ENCODE measurements around the gene GRK3.

The GRK3 gene

GRCh38 chr22:25673713-25674112 lies 109.2 kb downstream of the GRK3 start:
- no peak overlapping the region for H3K4me3 ChIP-seq
- H3K27me3 ChIP-seq = no peaks in the 10 kb centered on the region
- peaks cover 0 to 4% (median 0%) of the 10 kb centered on the region in 3 donors for H3K36me3 ChIP-seq
- no peaks in the 10 kb centered on the region for H3K9me3 ChIP-seq
- H3K27ac ChIP-seq = no peak overlapping the region
- H3K4me1 ChIP-seq = no peaks in the 10 kb centered on the region
- DNase-seq = no peak
- intact Hi-C loops (cut with DNase I; ENCODE audit: low total_unique reads) = no loop called here
- no peak for TF ChIP-seq CTCF (IDR thresholded peaks at IDR 0.05)

GRCh38 chr22:25677631-25678030 lies 113.2 kb downstream of the GRK3 start:
- no peak for DNase-seq
- Histone ChIP-seq H3K36me3 (peaks cover 0 to 4% (median 0%) of the 10 kb centered on the region in 3 donors), H3K27ac (no peak overlapping the region), H3K9me3 (no peaks in the 10 kb centered on the region), H3K4me3 (no peak overlapping the region), H3K4me1 (no peaks in the 10 kb centered on the region), H3K27me3 (no peaks in the 10 kb centered on the region)
- TF ChIP-seq CTCF (IDR thresholded peaks at IDR 0.05) = no peak
- intact Hi-C loops (cut with DNase I; ENCODE audit: low total_unique reads) = no loop called here

GRCh38 chr22:25680051-25680450 lies 115.6 kb downstream of the GRK3 start:
- TF ChIP-seq CTCF (IDR thresholded peaks at IDR 0.05) = no peak
- no peak overlapping the region for H3K27ac ChIP-seq
- H3K9me3 ChIP-seq = no peaks in the 10 kb centered on the region
- H3K4me1 ChIP-seq = no peaks in the 10 kb centered on the region
- H3K4me3 ChIP-seq = no peak overlapping the region
- no peak for DNase-seq
- H3K36me3 ChIP-seq = peaks cover 0 to 4% (median 0%) of the 10 kb centered on the region in 3 donors
- no peaks in the 10 kb centered on the region for H3K27me3 ChIP-seq
- intact Hi-C loops (cut with DNase I; ENCODE audit: low total_unique reads) = no loop called here

- no peak for TF ChIP-seq CTCF (IDR thresholded peaks at IDR 0.05)
- H3K27ac ChIP-seq = no peak overlapping the region
- no peaks in the 10 kb centered on the region for H3K27me3 ChIP-seq
- H3K4me3 ChIP-seq = no peak overlapping the region
- DNase-seq = no peak
- H3K4me1 ChIP-seq = no peaks in the 10 kb centered on the region
- intact Hi-C loops (cut with DNase I; ENCODE audit: low total_unique reads) = no loop called here
- no peaks in the 10 kb centered on the region for H3K36me3 ChIP-seq
- H3K9me3 ChIP-seq = no peaks in the 10 kb centered on the region
Observed at GRCh38 chr22:25680956-25681355, 116.5 kb downstream of the GRK3 start.

- Histone ChIP-seq H3K4me3 (no peak overlapping the region), H3K4me1 (no peaks in the 10 kb centered on the region), H3K9me3 (no peaks in the 10 kb centered on the region), H3K27ac (no peak overlapping the region), H3K36me3 (no peaks in the 10 kb centered on the region), H3K27me3 (no peaks in the 10 kb centered on the region)
- intact Hi-C loops (cut with DNase I; ENCODE audit: low total_unique reads) = no loop called here
- no peak for TF ChIP-seq CTCF (IDR thresholded peaks at IDR 0.05)
- no peak for DNase-seq
Observed at GRCh38 chr22:25682109-25682508, 117.6 kb downstream of the GRK3 start.

DNA sequence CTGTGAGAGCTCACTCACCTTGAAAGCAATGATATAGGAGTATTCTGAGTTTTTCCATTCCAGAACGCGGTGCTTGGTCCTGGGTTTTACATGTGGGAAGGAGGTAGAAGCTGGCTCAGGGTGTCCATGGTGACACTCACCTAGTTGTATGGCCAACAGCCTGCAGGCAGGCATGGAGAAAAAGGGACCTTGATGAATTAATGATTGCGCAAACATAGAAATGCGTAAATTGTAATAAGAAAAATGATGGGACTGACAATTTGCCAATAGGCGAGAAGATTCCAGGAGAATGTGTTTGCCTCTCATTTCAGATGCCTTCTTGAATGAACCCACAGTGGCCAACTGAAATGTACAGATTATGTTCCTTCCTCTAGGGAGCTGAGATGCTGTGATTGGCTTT lies 124.2 kb downstream of the GRK3 start:
- Histone ChIP-seq H3K27ac (no peak overlapping the region), H3K27me3 (no peaks in the 10 kb centered on the region), H3K4me3 (no peak overlapping the region), H3K9me3 (no peaks in the 10 kb centered on the region), H3K36me3 (peaks cover 0 to 11% (median 8%) of the 10 kb centered on the region in 3 donors), H3K4me1 (no peaks in the 10 kb centered on the region)
- no peak for DNase-seq
- TF ChIP-seq CTCF (IDR thresholded peaks at IDR 0.05) = no peak
- intact Hi-C loops (cut with DNase I; ENCODE audit: low total_unique reads) = no loop called here
